Measurements from ENCODE around the gene F11R.
"Not testable (repeated sequence)": the region's sequence is repeated elsewhere in the genome, so short reads cannot be mapped to it uniquely, and the experiment has no call there.

Gene F11R

DNA sequence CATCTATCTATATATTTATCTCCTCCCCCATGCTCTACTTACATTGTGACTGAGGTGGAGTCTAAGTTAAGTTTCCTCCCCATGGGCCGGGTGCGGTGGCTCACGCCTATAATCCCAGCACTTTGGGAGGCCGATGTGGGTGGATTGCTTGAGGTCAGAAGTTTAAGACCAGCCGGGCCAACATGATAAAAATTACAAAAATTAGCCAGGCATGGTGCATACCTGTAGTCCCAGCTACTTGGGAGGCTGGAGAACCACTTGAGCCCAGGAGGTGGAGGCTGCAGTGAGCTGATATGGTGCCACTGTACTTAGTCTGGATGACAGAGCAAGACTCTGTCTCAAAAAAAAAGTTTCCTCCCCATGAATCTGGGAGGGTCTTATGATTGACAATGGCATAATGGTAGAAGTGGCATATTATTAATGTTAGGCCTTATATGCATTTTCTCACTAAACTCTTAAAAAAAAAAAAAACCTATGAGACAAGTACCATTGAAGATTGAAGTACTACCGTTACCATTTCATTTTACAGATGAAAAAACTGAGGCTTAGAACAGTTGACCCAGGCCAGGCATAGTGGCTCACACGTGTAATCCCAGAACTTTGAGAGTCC, 11.2 kb downstream of the F11R start:
- no peak for DNase-seq

DNA sequence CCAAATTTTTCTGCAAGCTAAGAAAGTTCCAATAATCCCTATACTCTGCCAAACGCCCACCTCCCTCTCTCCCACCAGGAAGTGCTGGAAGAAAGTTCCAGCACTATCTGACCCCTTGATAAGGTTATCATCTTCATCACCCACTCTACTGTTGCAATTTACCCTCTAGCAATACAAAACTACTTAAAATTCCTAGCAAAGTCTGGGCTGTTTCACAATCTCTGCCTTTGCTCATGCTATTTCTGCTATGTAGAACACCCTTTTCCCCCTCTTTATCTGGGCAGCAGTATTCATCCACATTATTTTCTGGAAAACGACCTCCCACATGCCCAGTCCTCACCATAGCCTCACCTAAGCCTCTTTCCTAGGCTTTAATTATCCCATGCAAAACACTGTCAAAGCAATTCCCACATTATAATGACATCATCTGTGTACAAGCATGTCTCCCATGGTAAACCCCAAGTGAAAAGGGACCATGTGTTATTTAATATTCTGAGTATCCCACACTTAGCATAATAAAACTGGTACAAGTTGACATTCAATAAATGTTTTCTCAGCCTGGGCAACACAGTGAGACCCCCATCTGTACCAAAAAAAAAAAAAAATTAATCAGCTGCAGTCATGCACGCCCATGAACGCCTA, 12.0 kb downstream of the F11R start:
- DNase-seq, result peak; percentile 39

DNA sequence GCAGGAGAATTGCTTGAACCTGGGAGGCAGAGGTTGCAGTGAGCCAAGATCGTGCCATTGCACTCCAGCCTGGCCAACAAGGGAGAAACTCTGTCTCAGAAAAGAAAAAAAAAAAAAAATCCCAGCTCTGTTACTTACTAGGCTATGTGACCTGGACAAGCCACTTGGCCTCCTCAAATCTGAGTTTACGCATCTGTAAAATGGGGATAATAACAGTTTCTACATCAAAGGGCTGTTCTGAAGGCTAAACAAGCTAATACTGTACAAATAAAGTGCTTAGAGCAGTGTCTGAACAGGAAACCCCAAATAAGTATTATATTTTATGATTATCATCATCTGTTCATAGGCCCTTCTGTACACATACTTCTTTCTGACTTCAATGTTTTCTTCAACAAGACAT, 13.6 kb downstream of the F11R start:
- DNase-seq, result no peak

DNA sequence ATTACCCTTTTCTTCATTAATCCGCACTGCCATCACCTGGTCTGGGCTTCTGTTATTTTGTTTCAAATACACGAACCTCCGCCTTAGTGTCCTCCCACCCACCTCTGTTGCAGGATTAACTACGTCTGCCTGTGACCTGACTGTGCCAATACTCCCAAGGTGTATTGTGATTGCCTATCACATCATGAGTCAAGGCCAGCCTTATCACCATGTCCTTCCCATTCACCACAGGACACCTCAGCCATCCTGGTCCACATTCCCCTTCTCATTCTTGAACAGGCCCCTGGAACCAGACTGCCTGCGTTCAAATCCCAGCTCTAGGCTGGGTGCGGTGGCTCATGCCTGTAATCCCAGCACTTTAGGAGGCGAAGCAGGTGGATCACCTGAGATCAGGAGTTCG, 14.4 kb downstream of the F11R start:
- DNase-seq, result no peak

DNA sequence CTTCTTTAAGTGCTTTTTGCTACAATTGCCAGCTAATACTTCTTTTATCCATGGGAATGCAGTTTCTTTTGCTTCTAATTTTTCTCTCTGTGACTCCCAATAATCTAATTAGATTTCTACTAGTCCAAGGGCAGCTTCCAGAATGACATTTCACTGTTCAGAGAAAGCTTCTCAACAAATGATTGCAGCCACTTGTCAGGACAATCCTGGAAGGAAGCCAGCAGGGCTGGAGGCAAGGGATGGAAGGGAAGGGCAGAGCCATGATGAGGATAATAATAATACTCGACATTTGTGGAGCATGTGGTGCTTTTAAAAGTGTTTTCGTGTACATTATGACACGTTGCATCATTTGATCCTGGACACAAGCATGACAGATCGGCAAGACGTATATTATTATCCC, 19.4 kb downstream of the F11R start:
- DNase-seq, result no peak

DNA sequence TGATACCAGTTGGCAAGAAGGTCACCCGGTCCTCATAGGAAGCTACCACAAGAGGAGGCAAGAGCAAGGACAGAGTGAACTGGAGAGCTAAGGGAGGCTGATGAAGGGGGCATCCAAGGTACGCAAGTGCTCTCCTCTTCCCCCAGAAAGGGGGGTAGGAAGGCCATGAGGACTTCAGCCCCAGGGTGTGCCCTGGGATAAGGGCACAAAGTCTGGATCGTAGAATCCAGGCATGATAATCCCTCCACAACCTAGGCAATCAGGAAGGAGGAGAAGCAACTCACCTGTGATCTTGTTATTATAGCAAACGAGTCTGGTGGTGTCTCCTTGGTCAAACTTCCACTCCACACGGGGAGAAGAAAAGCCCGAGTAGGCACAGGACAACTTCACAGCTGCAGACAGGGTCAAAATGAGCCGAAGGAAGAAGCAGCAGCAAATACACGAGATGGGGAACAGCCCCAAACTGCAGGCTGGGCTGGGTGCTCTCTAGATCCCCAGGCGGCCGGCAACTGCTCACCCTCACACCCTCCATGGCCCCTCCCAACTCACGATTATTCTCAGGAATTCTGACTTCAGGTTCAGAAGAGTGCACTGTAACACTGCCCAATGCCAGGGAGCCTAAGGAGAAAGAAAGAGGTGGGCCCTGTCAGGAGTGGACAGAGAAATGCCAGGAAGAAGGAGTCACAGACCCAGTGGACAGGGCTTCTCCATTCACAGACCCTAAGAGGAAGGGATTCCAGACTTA, 20.0 kb downstream of the F11R start:
- DNase-seq, result no peak

DNA sequence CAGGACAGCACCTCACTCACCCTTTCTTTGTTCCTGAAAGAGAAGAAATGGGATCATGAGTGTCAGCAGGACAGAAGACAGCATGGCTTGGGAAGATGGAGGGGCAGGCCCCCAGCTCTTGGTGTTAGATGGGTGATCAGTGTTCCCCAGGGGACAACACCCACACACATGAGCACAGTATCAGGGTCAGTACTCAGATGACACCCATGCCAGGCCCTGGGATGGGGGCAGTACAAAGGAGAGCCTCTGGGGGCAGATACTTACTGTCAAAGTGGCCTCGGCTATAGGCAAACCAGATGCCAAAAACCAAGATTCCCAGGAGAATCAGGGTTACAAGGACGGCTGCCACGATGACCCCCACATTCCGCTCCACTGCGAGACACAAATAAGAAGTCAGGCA, 21.6 kb downstream of the F11R start:
- no peak for DNase-seq

DNA sequence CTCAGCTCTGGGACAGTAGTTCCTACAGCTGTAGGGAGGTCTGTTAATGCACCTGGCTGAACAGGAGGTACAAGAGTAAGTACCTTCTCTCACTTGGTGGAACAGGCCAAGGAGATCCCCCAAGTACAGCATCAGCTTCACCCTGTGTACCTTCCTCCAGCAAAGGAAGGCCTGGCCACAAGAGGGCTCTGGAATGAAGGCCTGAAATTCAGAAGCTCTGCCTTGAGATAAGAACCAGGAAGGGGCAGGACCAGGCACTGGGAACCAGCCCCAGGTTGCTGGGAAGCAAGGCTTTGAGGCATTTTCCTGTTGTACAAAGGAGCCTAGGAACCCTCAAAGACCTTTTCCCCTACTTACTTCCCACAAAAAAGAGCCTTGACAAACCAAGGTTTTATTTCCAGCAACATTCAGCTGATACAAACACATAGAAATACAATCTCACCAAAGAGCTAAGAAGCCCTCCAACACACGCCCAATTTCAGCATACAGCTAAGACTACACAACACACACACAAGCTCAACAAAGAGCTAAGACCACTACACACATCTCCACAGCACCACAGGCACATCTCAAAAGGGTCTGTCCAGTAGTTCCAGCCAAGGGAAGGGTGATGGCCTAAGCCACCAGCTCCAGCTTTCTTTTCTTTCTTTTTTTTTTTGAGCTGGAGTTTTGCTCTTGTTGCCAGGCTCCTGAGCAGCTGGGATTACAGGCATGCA, 23.5 kb downstream of the F11R start:
- DNase-seq, result peak; percentile 65

DNA sequence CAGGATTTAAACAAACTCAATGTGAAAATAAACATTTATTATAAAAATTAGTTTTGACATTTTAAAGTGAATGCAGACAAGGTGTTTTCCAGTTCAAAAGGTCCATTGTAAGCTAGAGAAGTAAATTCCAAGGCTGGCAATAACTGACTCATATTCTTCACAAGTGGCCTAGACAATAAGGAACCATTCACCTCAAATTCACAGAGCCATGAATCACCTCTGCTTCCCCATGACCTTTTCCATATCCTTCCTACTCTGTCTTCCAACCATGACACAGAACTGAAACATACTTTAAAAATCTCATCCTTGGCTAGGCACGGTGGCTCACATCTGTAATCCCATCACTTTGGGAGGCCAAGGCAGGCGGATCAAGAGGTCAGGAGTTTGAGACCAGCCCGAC, 24.8 kb downstream of the F11R start:
- DNase-seq, result peak; percentile 66

DNA sequence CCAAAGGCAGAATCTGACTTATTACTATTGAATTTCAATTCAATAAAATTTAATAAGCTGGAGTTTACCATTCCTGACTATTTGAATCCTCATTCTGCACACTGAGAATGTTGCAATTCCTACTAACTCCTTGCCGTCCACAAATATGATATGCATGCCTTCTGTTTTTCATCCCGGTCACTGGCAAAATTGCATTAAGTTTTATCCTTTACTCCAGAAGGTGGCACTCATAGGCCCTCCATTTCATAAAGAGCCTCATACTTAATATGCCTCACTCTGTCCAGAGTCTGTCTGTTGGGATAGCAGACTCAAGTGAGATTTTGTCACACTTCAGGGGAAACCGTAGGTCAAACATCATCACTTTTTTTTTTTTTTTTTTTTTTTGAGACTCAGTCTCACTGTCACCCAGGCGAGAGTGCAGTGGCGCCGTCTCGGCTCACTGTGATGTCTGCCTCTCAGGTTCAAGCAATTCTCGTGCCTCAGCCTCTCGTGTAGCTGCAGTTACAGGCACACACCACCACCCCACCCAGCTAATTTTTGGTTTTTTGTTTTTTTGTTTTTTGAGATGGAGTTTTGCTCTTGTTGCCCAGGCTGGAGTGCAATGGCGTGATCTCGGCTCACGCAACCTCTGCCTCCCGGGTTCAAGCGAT, 27.3 kb downstream of the F11R start:
- DNase-seq, result peak; percentile 65

DNA sequence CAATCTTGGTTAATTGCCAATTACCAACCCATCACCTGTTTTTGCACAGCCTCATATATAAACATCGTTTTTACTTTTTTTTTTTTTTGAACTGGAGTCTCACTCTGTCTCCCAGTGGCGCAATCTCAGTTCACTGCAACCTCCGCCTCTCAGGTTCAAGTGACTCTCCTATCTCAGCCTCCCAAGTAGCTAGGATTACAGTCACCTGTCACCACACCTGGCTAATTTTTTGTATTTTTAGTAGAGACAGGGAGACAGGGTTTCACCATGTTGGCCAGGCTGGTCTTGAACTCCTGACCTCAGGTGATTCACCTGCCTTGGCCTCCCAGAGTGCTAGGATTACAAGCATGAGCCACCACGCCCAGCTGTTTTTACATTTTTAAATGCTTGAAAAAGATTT, 28.9 kb downstream of the F11R start:
- not testable (repeated sequence) for DNase-seq

DNA sequence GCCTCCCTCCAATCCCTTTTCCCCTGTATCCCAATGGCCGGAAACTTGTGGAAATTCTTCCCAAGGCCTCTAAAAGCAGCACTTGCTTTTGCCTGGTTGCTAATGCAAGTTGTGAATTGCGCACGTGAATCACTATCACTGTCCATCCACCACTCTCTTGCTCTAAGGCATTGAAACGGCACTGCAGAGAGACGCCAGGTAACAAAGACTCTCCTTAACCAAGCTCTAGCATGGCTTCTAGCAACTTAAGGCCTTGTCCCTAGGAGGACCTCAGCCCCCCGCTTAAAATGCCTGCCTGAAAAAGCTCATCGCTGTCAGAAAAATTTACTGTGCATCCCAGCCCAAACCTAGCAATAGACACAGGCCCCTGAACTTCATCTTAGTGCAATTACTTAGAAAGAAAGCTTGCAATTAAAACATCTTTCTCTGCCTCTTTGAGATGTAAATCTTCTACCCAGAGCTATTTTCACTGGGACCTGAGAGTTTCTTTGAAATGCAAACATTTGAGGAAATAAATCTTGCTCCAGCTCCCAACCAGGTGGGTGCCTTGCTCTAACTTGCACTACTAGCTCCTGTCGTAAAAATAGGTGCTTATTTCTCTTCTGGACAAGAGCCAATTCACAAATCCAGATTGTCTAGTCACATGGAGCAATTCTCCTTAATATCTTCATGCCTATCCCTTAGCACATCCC, 33.4 kb downstream of the F11R start:
- no peak for DNase-seq

DNA sequence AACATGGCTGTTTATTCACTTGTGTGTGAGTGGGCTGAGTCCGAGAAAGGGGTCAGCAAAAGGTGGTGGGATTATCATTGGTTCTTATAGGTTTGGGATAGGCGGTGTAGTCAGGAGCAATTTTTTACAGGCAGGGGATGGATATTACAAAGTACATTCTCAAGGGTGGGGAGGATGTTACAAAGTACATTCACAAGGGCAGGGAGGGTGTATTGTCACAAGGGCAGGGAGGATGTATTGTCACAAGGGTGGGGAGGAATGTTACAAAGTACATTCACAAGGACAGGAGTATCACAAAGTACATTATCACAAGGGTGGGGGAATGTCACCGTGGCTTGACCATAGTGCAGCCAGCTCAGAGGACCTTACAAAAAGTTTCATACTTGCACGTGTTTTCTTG, 35.2 kb downstream of the F11R start:
- no peak for DNase-seq

DNA sequence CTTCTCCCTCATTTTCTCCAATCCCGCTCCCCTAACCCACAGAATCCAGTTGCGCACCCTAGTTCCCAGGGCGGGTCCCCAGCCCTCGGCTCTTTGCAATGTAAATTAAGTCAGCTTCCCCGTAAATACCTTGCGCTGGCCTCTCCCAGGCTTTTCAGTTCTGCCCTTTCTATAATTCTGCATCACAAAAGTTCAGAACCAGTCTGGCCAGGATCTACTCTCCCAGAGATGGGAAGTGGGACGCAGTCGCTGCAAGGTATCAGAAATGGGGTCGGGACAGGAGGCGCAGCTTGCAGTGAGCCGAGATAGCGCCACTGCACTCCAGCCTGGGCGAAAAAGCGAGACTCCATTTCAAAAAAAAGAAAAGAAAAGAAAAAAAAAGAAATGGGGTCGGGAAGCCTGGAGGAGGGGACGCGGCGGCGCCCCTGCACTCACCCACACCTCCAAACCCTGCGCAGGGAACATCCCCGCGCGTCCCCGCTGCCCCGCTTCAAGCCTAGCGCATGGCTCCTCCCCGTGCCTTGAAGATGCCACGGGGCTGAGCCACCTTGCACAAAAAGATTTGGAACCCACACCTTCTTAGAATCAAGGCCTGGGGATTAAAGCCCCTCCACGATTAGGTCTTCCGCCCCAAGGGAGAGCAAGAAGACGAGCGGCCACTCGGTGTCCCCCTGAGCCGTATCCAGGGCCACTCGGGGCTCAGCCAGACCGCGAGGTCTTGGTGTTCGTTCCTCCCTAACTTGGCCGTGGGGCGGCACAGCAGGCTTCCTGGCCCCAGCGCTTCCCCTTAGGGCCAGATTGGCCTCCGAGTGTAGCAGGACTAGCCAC, 39.2 kb downstream of the F11R start:
- DNase-seq, result no peak

DNA sequence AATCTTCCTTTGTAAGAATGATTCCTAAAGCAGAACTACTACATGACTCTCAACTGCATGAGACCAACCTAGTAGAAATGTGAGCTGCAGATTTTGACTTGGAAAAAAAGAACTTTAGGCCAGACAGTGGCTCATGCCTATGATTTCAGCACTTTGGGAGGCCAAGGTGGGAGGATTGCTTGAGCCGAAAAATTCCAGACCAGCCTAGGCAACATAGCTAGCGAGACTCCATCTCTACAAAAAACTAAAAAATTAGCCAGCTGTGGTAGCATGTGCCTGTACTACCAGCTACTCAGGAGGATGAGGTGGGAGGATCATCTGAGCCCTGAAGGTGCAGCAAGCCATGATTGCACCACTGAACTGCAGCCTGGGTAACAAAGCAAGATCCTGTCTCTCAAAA, 41.7 kb downstream of the F11R start:
- no peak for DNase-seq

DNA sequence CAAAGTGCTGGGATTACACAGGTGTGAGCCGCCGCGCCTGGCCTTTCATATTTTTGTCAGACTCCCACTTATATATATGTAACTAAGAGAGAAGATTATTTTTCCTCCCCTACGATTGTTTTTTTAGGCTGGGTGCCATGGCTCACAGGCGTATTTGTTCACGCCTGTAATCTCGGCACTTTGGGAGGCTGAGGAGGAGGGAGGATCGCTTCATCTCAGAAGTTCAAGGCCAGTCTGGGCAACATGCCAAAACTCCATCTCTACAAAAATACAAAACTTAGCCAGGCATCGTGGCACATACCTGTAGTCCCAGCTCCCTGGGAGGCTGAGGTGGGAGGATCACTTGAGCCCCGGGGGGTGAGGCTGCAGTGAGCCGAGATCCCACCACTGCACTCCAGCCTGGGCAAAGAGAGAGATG, 42.4 kb downstream of the F11R start:
- no peak for DNase-seq

DNA sequence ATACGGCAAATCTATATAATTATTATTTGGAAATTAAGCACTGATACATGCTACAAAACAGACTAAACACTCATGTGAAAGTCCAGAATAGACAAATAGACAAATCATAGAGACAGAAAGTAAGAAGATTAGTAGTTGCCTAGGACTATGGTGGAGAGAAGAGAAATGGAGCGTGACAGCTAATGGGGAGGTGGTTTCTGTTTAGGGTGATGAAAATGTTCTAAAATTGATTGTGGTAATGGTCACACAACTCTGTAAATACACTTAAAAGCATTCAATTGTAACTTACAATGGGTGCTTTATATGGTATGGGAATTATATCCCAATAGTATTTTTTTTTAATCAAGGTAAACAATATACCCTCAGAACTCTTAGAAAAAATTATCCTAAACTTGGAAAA, 45.9 kb downstream of the F11R start:
- no peak for DNase-seq

DNA sequence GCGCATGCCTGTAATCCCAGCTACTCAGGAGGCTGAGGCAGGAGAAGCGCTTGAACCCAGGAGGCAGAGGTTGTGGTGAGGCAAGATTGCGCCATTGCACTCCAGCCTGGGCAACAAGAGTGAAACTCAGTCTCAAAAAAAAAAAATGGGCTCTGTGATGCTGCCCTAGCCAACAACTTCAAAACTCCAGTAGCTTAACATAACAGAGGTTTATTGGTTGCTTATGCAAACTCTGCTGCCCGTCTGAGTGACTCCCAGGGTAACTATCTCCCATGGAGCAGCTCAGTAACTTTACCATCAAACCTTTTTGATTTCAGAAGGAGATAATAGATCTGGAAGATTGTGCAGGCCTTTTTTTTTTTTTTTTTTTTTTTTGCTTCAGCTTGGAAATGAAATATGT, 47.5 kb downstream of the F11R start:
- no peak for DNase-seq

DNA sequence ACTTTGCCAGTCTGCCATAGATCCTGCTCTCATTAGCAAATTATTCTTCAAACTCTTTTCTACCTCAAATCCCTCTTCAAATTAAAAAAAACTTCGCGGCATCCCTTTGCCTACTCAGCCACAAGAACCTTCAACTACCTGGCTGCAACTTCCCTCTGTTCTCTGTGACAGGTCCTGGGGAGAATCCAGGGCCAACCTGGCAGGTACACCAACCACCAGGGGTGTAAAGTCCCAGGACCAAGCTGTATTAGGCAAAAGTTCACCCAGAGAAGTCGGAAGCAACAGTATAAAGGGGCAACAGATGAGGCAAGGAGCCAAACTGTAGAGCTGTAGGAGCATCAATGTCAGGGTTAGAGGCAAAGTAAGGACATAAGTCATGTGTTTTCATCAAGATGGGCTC, 48.0 kb downstream of the F11R start:
- DNase-seq, result no peak

DNA sequence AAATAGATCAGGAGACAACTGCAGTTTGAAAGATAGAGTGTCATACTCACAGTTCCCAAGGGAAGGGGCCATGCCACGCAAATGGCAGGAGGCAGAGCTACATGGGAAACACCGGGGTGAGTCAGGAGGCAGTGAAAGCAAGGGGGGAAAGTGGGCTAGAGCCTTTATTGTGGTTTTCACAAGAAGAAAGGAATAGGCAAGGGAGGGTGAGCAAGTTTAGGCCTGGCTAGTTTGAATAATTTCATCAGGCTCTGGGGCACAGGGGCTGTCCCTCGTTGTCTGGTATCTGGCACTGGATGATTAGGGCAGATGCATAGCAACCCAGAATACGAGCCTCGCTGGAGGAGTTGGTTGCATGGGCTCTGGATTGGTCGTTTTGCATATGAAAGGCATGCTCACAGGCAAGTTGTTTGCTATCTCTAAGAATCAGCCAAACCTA, 49.3 kb downstream of the F11R start:
- no peak for DNase-seq

DNA sequence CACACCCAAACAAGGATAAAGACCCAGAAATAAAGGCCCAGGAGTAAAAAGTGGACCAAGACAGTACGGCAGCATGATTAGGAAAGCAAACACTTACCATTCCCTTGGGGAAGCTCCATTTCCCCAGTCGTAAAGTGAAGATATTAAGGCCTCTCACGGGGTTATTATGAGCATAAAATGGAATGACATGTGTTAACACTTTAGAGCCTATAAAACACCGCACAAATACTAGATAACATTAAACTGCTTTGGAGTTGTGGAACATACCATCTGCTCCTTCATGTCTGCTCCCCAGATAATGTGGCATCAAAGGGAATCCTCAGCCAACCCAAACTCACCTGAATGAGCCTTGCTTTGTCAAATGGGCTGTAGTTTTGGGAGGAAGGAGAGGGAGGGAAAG, 57.4 kb downstream of the F11R start:
- DNase-seq, result no peak

DNA sequence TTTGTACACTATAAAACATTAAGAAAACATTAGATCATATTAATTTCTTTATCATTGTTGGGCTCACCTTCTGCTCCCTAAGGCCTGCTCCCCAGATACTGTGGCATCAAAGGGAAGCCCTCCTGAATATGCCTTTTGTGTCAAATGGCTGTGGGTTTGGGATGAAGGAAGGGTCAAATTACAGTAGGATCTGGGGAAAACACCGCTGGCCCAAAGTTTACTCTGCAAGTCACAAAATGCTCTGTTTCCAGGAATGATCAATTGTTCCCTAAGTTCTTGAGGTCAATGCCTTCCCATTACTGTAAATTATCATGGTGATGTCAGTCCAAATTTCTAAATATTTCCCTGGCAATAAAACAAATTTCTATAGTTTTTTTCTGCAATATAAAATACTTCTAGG, 59.5 kb downstream of the F11R start:
- DNase-seq, result no peak
